Neural progenitor cell (in vitro differentiated cells): ENCODE data around the gene SLC43A2.

Source experiments
- CTCF ChIP-seq: fragments of 200-600 bp; sonication (generic); IDR thresholded peaks from 2 replicates; pipeline ENCODE4 v1.5.1; 2017; ENCODE audit warnings: antibody characterized with exemption, mild to moderate bottlenecking
- EZH2 ChIP-seq: fragments of 200-600 bp; sonication (generic); IDR thresholded peaks from 2 replicates; pipeline ENCODE4 v1.6.1; 2017; ENCODE audit warnings: antibody characterized with exemption, mild to moderate bottlenecking, moderate library complexity
- EZH2phosphoT487 ChIP-seq: fragments of 200-600 bp; sonication (generic); IDR thresholded peaks from 2 replicates; pipeline ENCODE4 v1.6.1; 2017; ENCODE audit warnings: antibody characterized with exemption

- TF ChIP-seq CTCF (no peak), EZH2phosphoT487 (no peak), EZH2 (no peak)
Observed at GRCh38 chr17:1611715-1612114, 16.9 kb downstream of the SLC43A2 start.
